Diencephalon (tissue), 1 donor: ENCODE data around the gene RPL11. TPM values are rescaled to one million over a fixed set of nuclear protein-coding genes. Genes with fewer than 3 reads are reported as not detected.

ENCODE experiments used
- total RNA-seq: library from RNA; depleted of rRNA; stranded (reverse); fragments of >200 nt; gene quantifications from one replicate; pipeline ENCODE4 v1.2.3, GENCODE V29; 2014

RPL11 gene
- 745 TPM for total RNA-seq

DNA sequence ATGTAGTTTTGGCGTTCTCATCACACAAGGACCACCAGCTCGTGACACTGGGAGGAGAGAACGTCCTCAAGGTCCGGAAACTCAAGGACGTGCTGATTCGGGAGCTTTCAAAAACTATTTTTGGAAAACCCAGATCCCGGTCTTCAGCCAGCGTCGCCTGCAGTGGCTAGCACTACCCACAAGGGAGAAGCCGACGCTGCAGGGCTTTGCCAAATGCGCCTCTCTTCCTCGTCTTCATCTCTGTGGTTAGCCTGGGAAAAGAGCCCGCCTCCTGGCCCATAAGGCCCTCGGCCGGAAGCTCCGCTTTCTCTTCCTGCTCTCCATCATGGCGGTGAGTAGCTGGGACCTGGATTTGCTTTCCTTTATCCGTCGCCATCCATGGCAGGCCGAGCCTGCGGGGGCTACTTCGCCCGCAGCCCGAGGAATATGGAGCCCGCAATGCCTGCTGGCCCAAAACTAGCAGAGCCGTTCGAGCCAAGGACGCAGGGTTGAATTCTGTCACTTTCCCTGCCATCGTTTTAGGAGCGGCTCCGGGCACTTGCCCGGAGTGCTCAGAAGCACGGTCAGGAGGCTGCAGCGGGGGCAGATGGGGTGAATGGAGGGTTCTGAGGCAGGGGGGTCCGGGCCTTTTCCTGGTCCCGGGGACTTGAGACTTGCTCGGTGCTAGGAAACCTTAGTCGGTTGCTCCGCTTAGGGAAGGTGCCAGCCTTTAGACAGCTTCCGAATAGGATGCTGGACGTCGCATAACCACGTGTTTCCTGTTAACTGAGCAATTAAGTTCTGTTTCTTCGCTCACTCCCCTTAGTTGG lies at the start of gene RPL11:
Gene RPL11 (plus strand): TSS at position 308 of the 809 bp plus-strand sequence. CDS start 18 bp downstream, at position 326.

DNA sequence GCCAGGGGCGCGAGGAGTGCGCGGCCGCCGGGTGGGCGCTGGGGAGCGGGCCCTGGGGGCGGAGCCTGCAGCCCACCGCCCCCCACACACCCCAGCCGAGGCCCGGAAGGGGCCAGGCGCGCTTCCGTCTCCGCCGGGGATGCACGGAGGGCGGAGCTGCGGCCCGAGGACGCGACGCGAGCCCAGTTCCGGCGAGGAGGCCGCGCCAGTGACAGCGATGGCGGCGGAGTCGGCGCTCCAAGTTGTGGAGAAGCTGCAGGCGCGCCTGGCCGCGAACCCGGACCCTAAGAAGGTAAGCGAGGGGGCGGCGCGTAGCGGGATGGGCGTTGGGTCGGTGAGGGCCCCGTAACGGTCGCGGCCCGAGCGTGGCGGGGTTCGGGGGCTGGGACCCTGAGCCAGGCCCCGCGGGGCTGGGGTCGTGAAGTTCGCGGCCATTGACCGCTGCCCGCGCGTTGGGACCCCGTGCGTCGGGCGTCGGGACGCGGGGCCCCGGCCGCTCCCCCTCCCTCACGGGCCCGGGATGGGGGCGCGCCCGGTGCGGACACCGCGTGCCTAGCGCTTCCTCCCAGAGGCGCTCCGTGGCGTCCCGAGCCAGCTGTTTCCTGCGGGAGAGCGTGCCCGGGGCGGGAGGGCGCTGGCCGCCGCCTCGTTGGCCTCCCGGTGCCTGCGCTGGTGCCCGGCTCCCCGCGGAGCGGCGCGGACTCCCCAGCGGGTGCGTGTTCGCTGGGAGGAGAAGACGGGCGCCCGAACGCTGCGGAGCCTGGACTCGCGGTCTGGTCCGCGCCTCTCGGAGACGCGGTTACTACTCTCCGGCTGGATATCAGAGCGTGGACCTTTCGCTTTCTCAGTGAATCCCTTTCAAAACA lies 51.9 kb downstream of the RPL11 start, which contains the start of gene ELOA:
Gene ELOA (plus strand): TSS at position 185 of the 866 bp plus-strand sequence. CDS start 33 bp downstream, at position 218.

Other genes with a start within 250 kb of the RPL11 start
- gene ASAP3, start 207.6 kb upstream of the RPL11 start, total RNA-seq: 14.8 TPM
- 3.0 TPM for gene E2F2, start 160.6 kb upstream of the RPL11 start, total RNA-seq
- gene ID3, start 132.3 kb upstream of the RPL11 start, total RNA-seq: 51.9 TPM
- 24.2 TPM for gene ELOA, start 51.7 kb downstream of the RPL11 start, total RNA-seq
- 99.2 TPM for gene PITHD1, start 86.6 kb downstream of the RPL11 start, total RNA-seq
- 43.8 TPM for gene LYPLA2, start 99.3 kb downstream of the RPL11 start, total RNA-seq
- 19.1 TPM for gene GALE, start 108.9 kb downstream of the RPL11 start, total RNA-seq
- 19.1 TPM for gene HMGCL, start 133.6 kb downstream of the RPL11 start, total RNA-seq
- 28.8 TPM for gene FUCA1, start 176.5 kb downstream of the RPL11 start, total RNA-seq
- gene CNR2, start 221.6 kb downstream of the RPL11 start, total RNA-seq: not detected